GM12891 (cell line): ENCODE results near the gene CRIP2.
A peak's percentile ranks its signal among the peaks of the same experiment; 100 is the strongest.

ENCODE experiments used
- DNase-seq: peaks from one replicate; pipeline ENCODE4 v3.0.0; 2011; ENCODE audit warnings: low spot score; ENCODE audit not compliant: insufficient read length
- FAIRE-seq: peaks from 2 replicates; lab custom pipeline; 2011; peaks lifted over from hg19 to GRCh38; lab: Jason Lieb, UNC
- PAX5 ChIP-seq: IDR thresholded peaks from 2 replicates; pipeline ENCODE4 v1.6.1; 2011; ENCODE audit warnings: low read length, moderate library complexity, mild to moderate bottlenecking; ENCODE audit not compliant: insufficient read depth, severe bottlenecking
- POLR2A ChIP-seq: IDR thresholded peaks from 2 replicates; pipeline ENCODE4 v1.6.1; 2011; ENCODE audit warnings: low read depth, low read length, control low read depth
- POLR2AphosphoS5 ChIP-seq: IDR thresholded peaks from 2 replicates; pipeline ENCODE4 v1.6.1; 2011; ENCODE audit warnings: low read depth, low read length, control low read depth
- POU2F2 ChIP-seq: IDR thresholded peaks from 2 replicates; pipeline ENCODE4 v1.6.1; 2011; ENCODE audit warnings: low read depth, mild to moderate bottlenecking, control low read depth, low read length, moderate library complexity
- SPI1 ChIP-seq: IDR thresholded peaks from 2 replicates; pipeline ENCODE4 v1.6.1; 2011; ENCODE audit warnings: low read depth, low read length, control low read depth
- TAF1 ChIP-seq: IDR thresholded peaks from 2 replicates; pipeline ENCODE4 v1.6.1; 2011; ENCODE audit warnings: low read depth, low read length, control low read depth

CRIP2 gene

GRCh38 chr14:105491366-105491973 is 16.8 kb downstream of the CRIP2 start:
- no peak for TF ChIP-seq SPI1
- no peak for TF ChIP-seq PAX5
- TF ChIP-seq POU2F2, result no peak
- no peak for TF ChIP-seq POLR2A
- no peak for TF ChIP-seq POLR2AphosphoS5
- no peak for TF ChIP-seq TAF1
- FAIRE-seq, result no peak
- peak; percentile 92 for DNase-seq

- TF ChIP-seq POU2F2 (no peak), PAX5 (no peak), POLR2AphosphoS5 (no peak), SPI1 (no peak), TAF1 (no peak), POLR2A (no peak)
- DNase-seq (no peak), FAIRE-seq (no peak)
These were observed 17.7 kb downstream of the CRIP2 start for GRCh38 chr14:105492031-105492970.

GRCh38 chr14:105492971-105493871 is 18.6 kb downstream of the CRIP2 start:
- DNase-seq (no peak), FAIRE-seq (no peak)
- no peak for TF ChIP-seq POLR2AphosphoS5
- no peak for TF ChIP-seq PAX5
- TF ChIP-seq POU2F2, result no peak
- TF ChIP-seq POLR2A, result no peak
- no peak for TF ChIP-seq SPI1
- TF ChIP-seq TAF1, result no peak

- FAIRE-seq, result no peak
These were observed 19.4 kb downstream of the CRIP2 start for GRCh38 chr14:105493921-105494605.

GRCh38 chr14:105494606-105494929 is 19.9 kb downstream of the CRIP2 start:
- TF ChIP-seq TAF1, result no peak
- TF ChIP-seq POLR2AphosphoS5, result no peak
- TF ChIP-seq POLR2A, result no peak
- no peak for TF ChIP-seq PAX5
- no peak for TF ChIP-seq SPI1
- DNase-seq (no peak), FAIRE-seq (no peak)

More at GRCh38 chr14:105493921-105494605, 19.4 kb downstream of the CRIP2 start:
- TF ChIP-seq TAF1 (no peak), PAX5 (no peak), POLR2A (no peak), POU2F2 (no peak), SPI1 (no peak), POLR2AphosphoS5 (no peak)
- DNase-seq, result no peak

- no peak for TF ChIP-seq SPI1
- no peak for TF ChIP-seq POU2F2
- no peak for TF ChIP-seq POLR2AphosphoS5
- TF ChIP-seq POLR2A, result no peak
- no peak for TF ChIP-seq PAX5
- TF ChIP-seq TAF1, result no peak
- no peak for FAIRE-seq
- DNase-seq, result no peak
These were observed 20.7 kb downstream of the CRIP2 start for GRCh38 chr14:105495101-105495989.

GRCh38 chr14:105495990-105496830 is 21.6 kb downstream of the CRIP2 start:
- DNase-seq, result peak; percentile 17
- no peak for TF ChIP-seq POLR2A
- TF ChIP-seq POU2F2, result no peak
- no peak for TF ChIP-seq POLR2AphosphoS5
- TF ChIP-seq PAX5, result no peak
- no peak for TF ChIP-seq TAF1
- no peak for TF ChIP-seq SPI1
- no peak for FAIRE-seq
